GM18868 (cell line): ENCODE measurements around the gene EFNA2.

Source experiments
- ATAC-seq: cut with Tn5 transposase; IDR thresholded peaks from one replicate; pipeline ENCODE4 v1.9.1; 2021; ENCODE audit warnings: mild to moderate bottlenecking, moderate library complexity; ENCODE audit not compliant: unreplicated experiment

EFNA2 gene

GRCh38 chr19:1271528-1272422 lies 13.9 kb upstream of the EFNA2 start:
- ATAC-seq: no peak

GRCh38 chr19:1272423-1273262 lies 13.0 kb upstream of the EFNA2 start:
- no peak for ATAC-seq

DNA sequence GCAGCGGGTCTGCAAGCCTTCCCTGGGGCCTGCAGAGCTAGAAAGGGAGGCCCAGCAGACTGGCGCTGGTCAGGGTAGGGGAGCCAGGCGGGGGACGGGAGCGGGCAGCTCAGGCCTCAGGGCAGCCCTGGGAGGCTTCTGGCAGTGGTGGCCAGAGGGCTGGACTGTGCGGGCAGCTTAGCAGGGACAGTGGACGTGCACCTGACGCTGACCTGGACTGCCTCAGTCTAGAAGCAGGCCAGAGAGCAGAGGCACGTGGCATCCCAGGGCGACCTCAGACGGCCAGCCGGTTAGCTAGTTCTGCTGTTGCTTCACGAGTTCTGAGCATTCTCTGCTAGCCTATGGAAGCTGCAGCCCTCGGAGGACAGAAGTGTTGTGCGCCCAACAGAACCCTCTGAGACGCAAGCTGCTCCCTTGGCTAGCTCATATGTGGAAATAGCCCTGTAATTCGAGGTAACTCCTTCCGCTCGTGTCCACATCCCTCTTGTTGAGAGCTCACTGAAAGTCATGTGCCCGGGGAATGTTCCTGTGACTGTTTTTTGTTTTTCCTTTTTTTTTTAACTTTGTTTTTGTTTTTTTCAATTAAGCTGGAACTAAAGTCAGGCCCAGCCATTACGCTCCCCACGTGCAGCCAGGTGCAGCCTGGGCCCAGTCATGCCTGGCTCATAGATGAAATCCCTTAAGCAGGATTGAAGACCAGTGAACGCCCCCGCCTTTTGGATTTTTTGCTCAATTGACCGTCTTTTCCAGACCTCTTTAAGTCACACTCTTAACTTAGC lies 12.2 kb upstream of the EFNA2 start:
- ATAC-seq: no peak

- ATAC-seq: no peak
Observed at GRCh38 chr19:1274081-1274851, 11.4 kb upstream of the EFNA2 start.

GRCh38 chr19:1274852-1275259 lies 10.8 kb upstream of the EFNA2 start:
- ATAC-seq: no peak

DNA sequence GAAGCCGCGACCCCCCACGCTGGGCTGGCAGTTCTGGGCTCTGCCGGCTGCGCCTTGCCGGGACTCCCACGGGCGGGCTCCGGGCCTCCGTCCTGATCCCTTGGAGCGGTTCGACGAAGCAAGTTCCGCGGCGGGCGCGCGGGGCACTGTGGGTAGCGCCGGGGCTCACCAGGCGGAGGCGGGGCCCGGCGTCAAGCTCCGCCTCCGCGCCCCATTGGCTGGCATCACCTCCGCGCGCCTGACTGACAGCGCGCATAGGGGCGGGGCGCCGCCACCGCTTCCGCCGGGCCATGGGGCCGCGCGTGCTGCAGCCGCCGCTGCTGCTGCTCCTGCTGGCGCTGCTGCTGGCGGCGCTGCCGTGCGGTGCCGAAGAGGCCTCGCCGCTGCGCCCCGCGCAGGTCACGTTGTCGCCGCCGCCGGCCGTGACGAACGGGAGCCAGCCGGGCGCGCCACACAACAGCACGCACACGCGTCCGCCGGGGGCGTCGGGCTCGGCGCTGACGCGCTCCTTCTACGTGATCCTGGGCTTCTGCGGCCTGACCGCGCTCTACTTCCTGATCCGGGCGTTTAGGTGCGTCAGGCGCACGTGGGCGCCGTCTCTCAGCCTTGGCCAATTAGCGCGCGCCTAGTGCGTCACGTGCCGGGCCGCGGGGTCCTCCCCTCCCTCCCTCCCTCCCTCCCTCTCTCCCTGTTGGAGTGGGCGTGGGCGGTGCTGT lies 10.3 kb upstream of the EFNA2 start, which contains the start of gene FAM174C:
TSS of gene FAM174C (plus strand) at position 271 of the 716 bp plus-strand sequence. CDS start at position 291, 20 bp downstream.
- peak; percentile 76 for ATAC-seq

DNA sequence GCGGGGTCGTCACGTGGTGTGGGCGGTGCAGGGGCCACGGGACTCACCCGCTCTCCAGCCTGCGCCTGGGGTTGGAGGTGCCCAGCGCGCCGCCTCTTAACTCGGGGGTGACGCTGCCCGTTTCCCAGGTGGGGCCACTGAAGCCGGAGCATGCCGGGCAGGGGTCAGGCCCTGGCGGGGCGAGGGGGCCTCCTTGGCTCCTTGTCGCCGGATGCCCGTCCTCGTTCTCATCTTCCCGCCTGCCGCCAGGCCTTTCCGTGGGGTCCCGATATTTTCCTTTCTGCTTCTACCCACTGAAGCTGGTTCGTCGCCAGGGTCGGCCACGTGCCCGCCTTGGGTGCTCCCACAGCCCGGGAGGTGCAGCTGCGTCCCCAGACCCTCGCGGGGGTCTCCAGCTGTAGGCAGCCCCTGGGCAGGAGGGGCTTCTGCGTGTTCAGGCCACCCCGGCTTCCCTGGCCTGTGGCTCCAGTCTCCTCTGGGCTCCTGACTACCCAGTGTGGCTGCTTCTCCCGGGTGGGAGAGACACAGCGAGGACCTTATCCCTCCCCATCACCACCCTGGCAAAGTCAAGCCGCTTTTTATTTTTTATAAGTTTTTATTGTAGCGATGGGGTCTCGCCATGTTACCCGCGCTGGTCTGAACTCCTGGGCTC lies 9.6 kb upstream of the EFNA2 start:
- ATAC-seq: no peak

GRCh38 chr19:1276628-1277022 lies 9.0 kb upstream of the EFNA2 start:
- no peak for ATAC-seq

DNA sequence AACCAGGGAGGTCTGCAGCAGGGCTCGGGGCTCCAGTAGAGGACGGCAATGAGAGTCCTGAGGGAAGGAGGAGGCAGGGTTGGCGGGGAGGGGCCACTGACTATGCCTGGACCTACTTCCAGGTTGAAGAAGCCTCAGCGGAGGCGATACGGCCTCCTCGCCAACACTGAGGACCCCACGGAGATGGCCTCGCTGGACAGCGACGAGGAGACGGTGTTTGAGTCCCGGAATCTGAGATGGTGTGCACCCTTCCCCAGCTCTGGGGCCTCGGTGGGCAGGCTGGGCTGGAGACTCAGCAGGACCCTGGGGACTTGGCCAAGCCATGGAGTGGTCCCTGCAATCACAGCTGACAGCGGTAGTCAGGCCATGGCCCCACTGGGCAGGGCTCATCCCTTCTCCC lies 8.6 kb upstream of the EFNA2 start:
- ATAC-seq: no peak

DNA sequence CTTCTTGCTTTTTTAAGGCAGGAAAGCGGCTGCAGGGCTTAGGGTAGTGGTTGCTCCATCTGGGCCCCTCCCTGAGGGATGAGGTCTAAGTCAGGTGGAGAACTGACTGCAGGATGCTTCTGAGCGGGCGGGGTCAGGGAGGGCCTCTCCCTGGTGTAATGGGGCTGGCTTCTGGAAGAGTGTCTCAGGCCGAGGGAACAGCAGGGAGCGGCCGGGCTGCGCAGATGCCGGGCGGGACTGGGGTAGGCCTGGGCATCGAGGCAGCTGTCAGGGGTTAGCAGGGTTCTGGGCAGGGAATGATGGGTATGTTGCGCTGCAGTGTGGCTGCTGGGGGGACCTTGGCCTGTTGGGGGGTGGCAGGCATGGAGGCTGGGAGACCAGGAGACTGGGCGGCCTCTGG lies 7.6 kb upstream of the EFNA2 start:
- ATAC-seq: no peak

DNA sequence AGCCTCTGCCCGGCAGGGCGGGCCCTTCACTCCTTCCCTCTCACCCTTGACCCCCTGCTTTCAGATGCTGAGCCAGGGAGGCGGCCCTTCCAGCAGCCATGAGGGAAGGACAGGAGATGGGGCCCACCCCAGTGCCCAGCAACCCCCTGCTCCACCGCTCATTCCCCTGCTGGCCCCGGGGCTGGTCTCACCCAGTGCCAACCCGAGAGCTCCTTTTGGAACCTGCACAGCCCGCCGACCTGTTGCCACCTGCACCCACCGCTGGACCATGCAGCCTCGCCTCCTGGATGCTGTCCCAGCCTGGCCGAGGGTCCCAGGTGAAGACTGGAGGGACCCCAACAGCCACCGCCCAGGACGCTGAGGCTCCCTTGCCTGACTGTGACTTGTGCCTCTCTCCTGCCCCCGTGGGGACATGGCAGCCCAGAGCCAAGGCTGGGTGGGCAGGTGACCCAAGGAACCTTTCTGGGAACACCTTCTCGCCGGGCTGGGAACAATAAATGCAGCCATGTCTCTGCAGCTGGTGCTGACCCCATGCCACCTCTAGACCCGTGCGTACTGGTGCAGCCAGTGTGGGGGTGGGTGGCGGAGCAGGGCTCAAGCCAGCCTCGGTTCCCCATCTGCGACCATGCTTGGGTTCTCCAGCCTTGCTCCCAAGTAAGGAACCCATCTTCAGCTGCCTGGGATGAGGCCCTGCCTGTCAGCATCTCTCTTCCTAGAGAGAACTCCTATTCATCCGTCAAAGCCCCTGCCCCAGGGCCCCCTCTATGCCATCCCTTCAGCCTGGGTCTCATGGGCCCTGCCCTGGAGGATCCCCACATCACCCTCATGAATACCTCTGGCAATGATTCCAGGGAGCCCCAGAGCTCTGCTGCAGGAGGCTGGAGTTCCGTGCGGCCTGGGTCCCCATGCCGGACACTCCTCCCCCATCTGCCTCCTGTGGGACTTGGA lies 6.7 kb upstream of the EFNA2 start:
- ATAC-seq: no peak

GRCh38 chr19:1279782-1280341 lies 5.8 kb upstream of the EFNA2 start:
- ATAC-seq: no peak

DNA sequence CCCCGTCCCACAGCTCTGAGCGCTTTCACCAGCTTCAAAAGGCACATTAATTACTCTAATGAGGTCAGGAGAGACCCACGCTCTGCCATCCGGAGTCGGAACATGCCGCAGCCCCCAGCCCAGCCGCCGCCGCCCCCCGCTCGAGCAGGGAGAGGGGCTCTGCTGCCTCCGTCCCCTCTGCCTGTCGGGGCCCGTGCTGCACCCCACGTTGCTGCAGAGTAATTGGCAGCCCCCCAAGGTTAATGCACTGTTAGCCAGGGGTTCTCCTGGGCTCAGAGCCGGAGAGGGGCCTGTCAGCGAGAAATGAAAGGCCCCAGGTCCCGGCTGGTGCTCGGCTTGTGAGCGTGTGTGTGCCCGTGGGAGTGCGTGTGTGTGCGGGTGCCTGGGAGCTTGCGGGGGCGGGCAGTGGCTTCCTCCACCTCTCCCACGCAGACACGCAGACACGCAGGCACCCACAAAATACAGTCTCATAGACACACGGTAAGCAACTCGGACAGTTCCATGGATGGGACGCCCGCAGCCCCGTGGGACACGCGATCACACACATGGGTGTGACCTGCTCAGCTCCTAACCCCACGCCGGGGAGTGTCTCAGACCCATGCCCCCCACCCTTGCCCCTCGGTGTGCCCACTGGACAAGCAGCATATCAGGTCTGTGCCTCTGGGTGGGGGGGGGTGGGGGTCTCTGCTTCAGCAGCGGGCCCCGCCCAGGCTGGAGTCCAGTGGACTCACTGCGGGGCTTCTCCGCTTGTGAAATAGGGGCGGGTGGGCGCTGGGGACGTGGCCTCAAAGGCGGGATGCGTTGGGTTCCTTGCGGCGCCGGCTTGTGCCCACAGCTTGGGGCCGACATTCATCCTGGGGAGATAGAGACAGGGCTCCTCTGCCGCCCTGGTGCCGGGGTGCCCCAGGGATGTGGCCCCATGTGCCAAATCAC lies 4.8 kb upstream of the EFNA2 start:
- ATAC-seq: no peak

DNA sequence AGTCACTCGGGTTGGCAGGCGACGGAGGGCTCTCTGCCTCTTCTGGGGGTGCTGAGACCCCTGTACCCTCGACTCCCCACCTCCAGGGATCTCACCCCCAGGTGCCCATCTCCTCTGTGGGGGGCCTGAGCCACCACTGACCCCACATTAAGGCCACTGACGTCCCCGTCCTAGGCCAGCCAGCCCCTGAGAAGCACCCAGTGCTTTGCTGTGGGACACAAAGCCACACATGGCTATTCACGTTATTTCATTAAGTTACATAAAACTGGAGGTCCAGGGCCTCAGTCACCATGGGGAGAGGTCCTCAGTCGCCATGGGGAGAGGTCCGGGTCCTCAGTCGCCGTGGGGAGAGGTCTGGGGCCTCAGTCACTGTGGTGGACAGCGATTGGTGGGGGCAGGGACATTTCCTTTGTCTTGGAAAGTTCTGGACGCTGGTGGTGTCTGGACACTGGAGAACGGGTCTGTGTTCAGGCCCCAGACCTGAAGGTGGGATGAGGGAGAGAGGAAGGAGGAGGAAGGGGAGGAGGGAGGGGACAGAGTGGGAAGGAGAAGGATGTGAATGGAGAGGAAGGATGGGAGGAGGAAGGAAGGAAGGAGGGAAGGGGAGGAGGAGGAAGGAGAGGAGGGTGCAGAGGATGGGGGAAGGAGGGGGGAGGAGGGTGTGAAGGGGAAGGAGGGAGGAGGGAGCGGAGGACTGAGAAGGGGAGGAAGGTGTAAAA lies 3.9 kb upstream of the EFNA2 start:
- no peak for ATAC-seq

DNA sequence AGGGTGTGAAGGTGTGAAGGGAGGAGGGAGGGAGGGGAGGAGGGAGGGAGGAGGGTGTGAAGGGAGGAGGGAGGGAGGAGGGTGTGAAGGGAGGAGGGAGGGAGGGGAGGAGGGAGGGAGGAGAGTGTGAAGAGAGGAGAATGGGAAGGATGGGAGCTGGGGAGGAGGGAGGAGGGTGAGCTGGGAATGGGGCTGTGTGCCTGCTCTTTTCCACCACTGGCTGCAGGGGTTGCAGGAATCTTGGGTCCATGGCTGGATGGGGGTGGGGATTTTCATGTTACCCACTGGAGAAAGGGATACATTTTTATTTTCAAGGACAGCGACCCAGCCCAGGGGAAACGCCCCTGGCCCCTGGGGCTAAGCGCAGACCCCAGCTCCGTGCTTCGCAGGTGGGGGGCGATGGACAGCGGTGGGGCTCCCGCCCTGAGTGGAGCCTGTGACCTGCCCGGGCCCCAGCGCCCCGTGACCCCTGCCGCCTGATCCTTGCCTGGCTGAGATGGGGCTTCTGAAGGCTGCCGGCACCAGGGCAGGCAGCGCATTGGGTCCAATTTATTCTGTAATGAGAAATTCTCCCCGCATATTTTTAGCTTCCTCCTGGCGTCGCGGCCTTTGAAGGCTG lies 3.0 kb upstream of the EFNA2 start:
- ATAC-seq: no peak
